ENCODE data around the gene ILF3.
"Not testable (repeated sequence)": the region's sequence is repeated elsewhere in the genome, so short reads cannot be mapped to it uniquely, and the experiment has no call there.

DNA sequence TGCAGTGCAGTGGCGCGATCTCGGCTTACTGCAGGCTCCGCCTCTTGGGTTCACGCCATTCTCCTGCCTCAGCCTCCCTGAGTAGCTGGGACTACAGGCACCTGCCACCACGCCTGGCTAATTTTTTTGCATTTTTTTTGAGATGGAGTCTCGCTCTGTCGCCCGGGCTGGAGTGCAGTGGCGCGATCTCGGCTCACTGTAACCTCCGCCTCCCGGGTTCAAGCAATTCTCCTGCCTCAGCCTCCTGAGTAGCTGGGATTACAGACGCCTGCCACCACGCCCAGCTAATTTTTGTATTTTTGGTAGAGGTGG is 9.1 kb downstream of the ILF3 start:
- TF ChIP-seq CTCF (optimal IDR thresholded peaks at IDR 0.05 in 1 of 3, IDR thresholded peaks at IDR 0.05 in 1 of 3, conservative IDR thresholded peaks at IDR 0.05 in 1 of 3; ENCODE audit: extremely low read depth in 1 of 3, insufficient read depth in 2 of 3, low read length in 3 of 3); EZH2 (IDR thresholded peaks at IDR 0.05; ENCODE audit: low read length): not testable (repeated sequence)
